GM19328 (cell line): ENCODE measurements around the gene TFPI2.

Source experiments
- ATAC-seq: cut with Tn5 transposase; IDR thresholded peaks from one replicate; pipeline ENCODE4 v1.9.1; 2021; ENCODE audit warnings: mild to moderate bottlenecking, moderate library complexity; ENCODE audit not compliant: unreplicated experiment

Gene TFPI2

GRCh38 chr7:93910076-93910994 lies 19.8 kb upstream of the TFPI2 start:
- ATAC-seq, result no peak

DNA sequence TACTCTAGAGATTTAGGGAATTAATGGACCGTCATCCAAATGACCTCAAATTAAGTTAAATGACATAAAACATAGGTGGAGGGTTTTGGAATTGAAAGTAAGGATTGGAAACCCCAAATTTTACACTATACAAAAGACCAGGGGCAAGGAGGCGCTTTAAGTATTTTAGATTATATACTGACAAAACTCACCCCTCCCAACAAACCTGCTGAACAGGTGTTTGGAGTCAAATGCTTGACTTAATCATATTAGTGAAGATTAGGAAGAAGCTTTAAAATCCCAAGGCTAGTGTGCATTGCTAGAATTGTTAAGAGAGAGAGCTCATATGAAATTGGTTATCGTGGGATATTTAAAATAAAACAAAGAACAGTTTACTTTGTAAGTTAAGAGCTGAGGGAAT lies 15.7 kb upstream of the TFPI2 start, which contains the start of gene GNGT1:
GNGT1 (plus strand) TSS at position 301 of the 400 bp plus-strand sequence. CDS start 180 bp downstream, outside the sequence.
- ATAC-seq, result no peak

DNA sequence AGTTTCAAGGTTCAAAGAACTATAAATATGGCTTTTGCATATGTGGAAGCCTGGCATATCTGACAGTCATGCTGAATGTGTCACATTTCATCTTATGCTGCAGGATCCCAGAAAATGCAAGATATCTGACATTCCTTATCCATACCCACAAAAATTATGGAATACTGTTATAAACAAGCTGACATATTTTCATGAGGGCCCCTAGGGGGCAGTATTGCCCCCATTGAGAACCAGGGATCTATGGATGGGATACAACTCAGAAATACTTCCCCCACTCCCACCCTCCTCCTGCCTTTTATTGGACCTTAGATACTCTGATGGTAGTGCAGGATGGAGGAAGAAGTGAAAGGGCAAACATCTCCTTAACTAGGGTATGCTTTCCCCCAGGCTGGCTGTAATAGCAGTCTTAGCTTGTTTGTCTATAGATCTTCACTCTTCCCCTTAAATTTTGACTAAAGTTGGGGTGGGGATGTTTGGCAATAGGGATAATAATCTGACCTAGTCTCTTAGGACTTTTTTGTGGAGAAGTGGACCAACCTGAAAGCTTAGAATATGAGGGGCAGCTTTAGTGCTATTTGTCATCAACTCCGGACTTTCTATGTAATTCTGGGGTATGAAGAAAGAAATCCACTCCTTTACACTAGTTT lies 12.3 kb upstream of the TFPI2 start:
- ATAC-seq, result no peak

DNA sequence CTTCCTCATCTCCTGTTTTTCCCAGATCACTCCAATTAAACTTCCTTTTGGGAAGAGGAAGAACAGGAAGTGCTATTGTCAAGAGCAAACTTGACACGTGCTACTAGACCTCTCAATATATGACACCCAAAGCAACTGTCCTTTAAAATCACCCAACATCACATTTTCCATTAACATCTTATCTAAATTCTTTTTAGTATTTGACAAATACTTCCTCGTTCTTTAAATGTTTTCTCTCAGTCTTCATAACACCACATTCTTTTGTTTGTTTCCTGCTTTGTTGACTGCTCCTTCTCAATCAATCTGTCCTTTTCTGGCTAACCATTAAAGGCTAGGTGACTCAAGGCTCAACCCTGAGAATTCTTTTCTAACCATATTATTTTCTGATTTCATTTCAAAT lies 7.1 kb upstream of the TFPI2 start:
- no peak for ATAC-seq

- no peak for ATAC-seq
Measured at GRCh38 chr7:93895859-93896600, 5.5 kb upstream of the TFPI2 start.

DNA sequence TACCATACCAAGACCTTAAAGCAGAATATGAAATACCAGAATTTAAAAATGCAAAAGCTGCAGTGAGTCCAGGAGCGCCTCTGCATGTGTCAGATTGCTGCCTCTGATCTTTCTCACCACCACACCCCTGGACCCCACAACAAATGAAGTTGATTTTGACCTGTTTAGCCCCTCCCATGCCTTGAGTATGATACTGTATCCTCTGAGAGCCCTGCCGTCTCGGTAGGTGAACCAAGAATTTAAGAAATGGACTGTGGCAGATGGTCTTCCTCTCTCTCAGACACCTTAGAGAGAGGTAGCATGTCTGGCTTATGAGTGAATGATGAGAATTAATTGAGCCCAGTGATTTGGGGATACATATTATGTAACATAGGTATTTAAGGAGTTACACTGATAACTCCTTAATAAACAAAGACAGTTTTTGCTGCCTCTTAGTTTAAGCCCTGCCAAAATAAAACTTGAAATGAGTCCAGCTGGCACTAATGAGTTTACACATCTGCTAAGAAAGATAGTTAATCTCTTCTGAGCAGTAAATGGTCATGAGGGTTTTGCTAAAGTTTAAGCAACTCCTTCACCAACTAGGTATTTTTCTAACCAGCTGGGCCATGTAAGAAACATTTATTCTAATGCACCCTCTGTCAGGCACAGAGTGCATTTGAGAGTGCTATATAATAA lies 4.5 kb upstream of the TFPI2 start:
- ATAC-seq, result no peak

DNA sequence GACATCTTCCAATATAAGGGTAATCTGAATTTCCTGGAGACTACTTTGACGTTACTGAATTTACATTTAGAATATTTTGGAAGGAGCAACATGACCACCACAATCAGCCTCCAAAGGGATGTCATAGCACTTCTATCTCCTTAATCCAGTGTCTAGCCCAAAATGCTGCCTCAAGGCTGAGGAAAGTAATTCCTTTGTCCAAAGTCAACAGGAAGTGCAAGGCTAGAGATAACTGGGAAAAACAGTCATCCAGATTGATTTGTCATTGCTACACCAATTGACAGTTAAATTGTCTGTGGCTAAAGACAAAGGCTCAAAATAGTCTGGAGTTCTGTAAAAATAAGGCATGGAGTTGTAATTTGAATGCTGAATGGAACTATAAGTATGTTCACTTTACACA lies 3.9 kb upstream of the TFPI2 start:
- ATAC-seq, result no peak

DNA sequence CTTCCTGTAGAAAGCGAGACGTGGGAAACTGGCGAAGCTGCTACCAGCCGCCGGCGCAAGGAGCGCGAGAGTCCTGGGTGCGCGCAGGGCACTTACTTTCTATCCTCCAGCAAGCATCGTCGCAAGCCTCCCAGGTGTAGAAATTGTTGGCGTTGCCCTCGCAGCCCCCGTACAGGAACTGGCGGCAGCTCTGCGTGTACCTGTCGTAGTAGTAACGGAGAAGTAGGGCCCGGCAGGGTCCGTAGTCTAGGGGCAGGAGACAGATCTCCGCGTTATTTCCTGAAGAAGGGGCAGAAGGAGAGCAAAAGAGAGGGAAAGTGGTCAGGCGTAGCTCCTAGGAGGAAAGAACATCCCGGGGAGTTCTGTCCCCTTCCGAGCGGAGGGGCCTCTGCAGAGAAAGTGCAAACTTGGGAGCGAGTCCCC lies 501 bp downstream of the TFPI2 start:
- no peak for ATAC-seq

GRCh38 chr7:93889261-93889660 lies 1.3 kb downstream of the TFPI2 start:
- ATAC-seq, result no peak

DNA sequence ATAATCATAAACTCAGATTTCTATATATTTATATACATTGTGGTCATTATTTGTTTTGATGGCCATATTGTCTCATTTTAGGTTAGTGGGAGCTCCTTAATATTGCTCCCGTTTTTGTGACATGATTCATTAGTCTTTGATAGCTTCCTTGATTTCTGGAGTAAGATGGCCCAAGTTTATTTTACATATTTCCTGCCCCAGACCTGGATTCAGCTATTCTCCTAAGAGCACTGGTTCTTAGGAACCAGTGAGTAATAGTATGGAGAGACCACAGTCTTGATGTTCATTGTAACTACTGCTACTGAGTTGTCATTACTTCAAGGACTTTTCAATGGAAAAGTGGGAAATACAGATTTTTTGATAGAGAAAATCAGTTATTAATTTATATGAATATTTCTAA lies 6.0 kb downstream of the TFPI2 start:
- no peak for ATAC-seq

DNA sequence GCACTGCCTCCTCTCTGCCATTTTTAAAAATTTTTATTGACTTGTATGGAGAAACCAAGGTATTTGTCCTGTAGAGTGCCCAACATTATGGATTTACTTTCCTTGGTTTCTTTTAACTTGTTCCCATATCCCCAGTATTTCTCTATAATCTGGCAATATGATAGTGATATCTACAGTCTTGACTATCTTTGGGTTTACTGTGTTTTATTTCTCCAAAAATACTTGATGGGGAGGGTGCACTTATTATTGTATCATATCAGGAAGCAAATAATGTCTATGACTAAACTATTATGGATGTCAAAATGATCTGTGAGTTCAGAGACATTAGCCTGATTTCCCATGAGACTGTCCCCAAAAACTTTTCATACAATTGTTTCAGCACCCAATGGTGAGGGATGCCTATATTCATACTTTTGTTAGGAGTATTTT lies 6.6 kb downstream of the TFPI2 start:
- no peak for ATAC-seq

DNA sequence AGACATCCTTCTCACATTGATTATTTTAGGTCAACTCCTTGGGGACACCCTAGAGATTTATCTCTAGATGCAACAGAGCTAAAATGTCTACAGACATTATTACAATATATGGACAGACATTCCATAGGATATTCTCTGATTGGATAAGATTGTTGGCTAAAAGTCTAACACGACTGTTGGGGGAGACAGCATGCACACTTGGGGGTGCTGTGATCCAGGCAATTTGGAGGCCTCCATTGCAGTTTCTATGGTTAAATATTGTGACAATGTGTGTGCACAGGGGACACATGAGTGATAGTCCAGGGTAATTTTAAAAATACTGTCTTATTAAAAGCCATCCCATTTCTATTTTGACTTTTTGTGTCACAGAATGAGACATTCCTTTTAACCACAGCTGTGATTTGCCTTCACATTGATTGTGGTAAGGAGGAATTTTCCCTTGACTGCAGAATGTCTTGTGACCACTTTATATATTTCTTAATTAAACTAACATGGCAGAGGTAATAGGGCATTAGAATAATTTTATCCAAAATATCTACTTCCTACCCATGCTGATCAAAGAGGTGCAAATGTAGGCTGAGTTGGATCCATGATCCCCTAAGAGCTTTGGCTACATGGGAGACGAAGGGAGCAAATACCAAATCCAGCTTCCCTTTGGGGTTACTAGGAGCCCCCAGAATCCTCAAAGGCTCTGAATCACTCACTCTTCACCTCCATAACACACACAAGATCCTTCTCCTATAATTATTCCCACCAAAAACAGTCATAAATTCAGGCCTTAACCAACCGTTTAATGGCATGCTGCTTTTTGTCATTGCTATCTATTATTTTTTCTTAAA lies 7.3 kb downstream of the TFPI2 start:
- ATAC-seq, result no peak

- ATAC-seq, result no peak
Measured at GRCh38 chr7:93882468-93882867, 8.1 kb downstream of the TFPI2 start.

GRCh38 chr7:93879356-93879755 lies 11.2 kb downstream of the TFPI2 start:
- ATAC-seq, result no peak

- no peak for ATAC-seq
Measured at GRCh38 chr7:93877742-93878141, 12.8 kb downstream of the TFPI2 start.

DNA sequence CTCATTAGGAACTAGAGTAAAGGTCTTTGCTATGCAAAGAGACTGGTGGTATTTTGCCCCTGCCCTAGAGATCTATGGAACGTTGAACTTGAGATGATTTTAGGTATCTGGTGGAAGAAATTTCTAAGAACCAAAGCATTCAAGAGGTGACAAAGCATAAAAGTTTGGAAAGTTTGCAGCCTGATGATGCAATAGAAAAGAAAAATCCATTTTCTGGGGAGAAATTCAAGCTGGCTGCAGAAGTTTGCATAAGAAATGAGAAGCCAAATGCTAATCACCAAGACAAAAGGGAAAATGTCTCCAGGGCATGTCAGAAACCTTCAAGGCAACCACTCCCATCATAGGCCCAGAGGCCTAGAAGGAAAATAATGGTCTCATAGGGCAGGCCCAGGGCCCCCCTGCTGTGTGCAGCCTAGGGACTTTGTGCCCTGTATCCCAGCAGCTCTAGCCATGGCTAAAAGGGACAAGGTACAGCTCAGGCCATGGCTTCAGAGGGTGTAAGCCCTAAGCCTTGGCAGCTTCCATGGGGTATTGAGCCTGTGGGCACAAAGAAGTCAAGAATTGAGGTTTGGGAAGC lies 16.5 kb downstream of the TFPI2 start:
- no peak for ATAC-seq

- ATAC-seq, result no peak
Measured at GRCh38 chr7:93866886-93867285, 23.7 kb downstream of the TFPI2 start.

DNA sequence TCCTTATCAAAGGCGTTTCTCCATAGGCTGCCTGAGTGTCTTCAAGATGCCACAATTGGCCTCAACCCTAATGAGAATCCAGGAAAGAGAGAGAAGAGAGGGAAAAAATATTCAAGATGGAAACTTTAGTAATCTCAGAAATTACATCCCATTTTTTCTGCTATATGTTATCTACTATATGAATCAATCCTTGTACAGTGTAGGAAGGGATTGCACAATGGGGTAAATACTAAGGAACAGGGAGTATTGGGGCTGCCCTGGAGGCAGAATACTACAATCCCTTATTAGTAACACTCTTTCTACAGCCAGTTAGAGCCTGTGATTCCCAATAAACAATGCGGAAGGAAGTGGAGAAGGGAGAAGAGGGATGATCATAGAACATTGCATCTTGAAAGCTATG lies 27.9 kb downstream of the TFPI2 start:
- ATAC-seq, result no peak

DNA sequence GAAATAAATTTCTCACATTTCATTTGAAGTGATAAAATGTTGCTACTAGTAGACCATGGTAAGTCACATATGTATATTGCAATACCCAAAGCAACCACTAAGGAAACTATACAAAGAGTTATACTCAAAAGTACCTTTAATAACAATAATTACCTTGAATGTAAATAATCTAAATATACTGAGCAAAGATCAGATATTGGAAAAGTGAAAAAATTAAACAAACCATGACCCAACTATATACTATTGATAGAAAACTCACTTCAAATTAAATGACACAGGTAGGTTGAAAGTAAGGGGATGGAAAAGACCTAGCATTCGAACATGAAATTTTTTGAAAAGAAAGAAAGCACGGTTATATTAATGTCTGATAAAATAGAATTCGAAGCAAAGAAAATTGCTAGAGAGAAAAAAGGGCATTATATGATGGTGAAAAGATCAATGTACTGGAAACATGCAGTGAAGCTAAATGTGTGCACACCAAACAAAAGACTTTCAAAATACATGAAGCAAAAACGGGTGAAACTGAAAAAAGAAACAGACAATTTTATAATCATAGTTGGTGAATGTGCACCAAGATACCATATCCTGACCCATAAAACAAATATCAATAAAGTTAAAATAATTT lies 29.1 kb downstream of the TFPI2 start:
- ATAC-seq, result no peak
